ENCODE data around the gene SCAPER. TPM values are rescaled to one million over a fixed set of nuclear protein-coding genes. Genes with fewer than 3 reads are reported as not detected.
A peak's percentile ranks its signal among the peaks of the same experiment; 100 is the strongest.

SCAPER gene
- total and polyA plus RNA-seq, 10 of the 15 experiments (the other 5 are each of a cell fraction or from before 2014, with no cell fraction given) = 1.0 to 7.7 (median 3.9) TPM

- TF ChIP-seq BCLAF1 (IDR thresholded peaks at IDR 0.05) = no peak
- TF ChIP-seq CBX3 (IDR thresholded peaks at IDR 0.05; ENCODE audit: borderline replicate concordance, low read depth) = no peak
- peak; percentile 46 for TF ChIP-seq BCL3 (IDR thresholded peaks at IDR 0.05; ENCODE audit: borderline replicate concordance, insufficient read depth, low read depth, low read length, poor library complexity, severe bottlenecking)
- TF ChIP-seq DPF2 (IDR thresholded peaks at IDR 0.05) = peak; percentile 69; the same call in 1 of the 2 replicates
- peak; percentile 80; the same call in 1 of the 2 replicates for TF ChIP-seq ASH2L (IDR thresholded peaks at IDR 0.05; ENCODE audit: borderline replicate concordance, low read depth)
- TF ChIP-seq SRF (IDR thresholded peaks at IDR 0.05; ENCODE audit: low read depth in 2 of 2, low read length in 2 of 2) = peak in 1 of 2 experiments; percentile 83; a peak in 1 of 4 replicates
- TF ChIP-seq POU2F2 (IDR thresholded peaks at IDR 0.05; ENCODE audit: borderline replicate concordance, low read depth, low read length) = peak; percentile 78; the same call in 2 of the 3 replicates
- TF ChIP-seq E4F1 (IDR thresholded peaks at IDR 0.05; ENCODE audit: borderline replicate concordance, partially characterized antibody) = peak; percentile 10
- no peak for TF ChIP-seq YBX1 (IDR thresholded peaks at IDR 0.05)
- peak; percentile 62; the same call in 1 of the 2 replicates for TF ChIP-seq SPI1 (IDR thresholded peaks at IDR 0.05; ENCODE audit: borderline replicate concordance, insufficient read depth, low read depth, low read length)
- TF ChIP-seq NKRF (conservative IDR thresholded peaks at IDR 0.05) = peak; percentile 40
- TF ChIP-seq BACH1 (IDR thresholded peaks at IDR 0.05; ENCODE audit: borderline replicate concordance) = 0 out of 2 replicates have a peak, but pooled peaks have one; percentile 11
- TF ChIP-seq BRCA1 (IDR thresholded peaks at IDR 0.05; ENCODE audit: low read depth, low read length) = peak; percentile 94
- peak; percentile 43; the same call in 1 of the 2 replicates for TF ChIP-seq PAX5 (IDR thresholded peaks at IDR 0.05; ENCODE audit: borderline replicate concordance, low read depth, low read length)
- TF ChIP-seq JUNB (IDR thresholded peaks at IDR 0.05) = no peak
- TF ChIP-seq MTA3 (IDR thresholded peaks at IDR 0.05; ENCODE audit: borderline replicate concordance, low read length) = no peak
- peak; percentile 65; the same call in 1 of the 2 replicates for TF ChIP-seq TCF3 (IDR thresholded peaks at IDR 0.05; ENCODE audit: borderline replicate concordance, insufficient read depth, low read depth, low read length)
Measured at GRCh38 chr15:76311100-76311953, 593.8 kb downstream of the SCAPER start, which contains the start of gene ETFA (continued).

Data from GM12878 (cell line).